ENCODE results near the gene MED9. TPM values are rescaled to one million over a fixed set of nuclear protein-coding genes. Genes with fewer than 3 reads are reported as not detected.
"Not testable (repeated sequence)": the region's sequence is repeated elsewhere in the genome, so short reads cannot be mapped to it uniquely, and the experiment has no call there.

Gene MED9, protein sequence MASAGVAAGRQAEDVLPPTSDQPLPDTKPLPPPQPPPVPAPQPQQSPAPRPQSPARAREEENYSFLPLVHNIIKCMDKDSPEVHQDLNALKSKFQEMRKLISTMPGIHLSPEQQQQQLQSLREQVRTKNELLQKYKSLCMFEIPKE
- polyA plus RNA-seq (ENCODE audit: insufficient read length in 3 of 3) = 10 to 100 TPM; 22.6 to 23.7 (median 23.3) TPM
- long read RNA-seq, donor 1, transcript MED9-201 (2 exons, 2,228 nt) = major isoform, 8 of 8 reads
- long read RNA-seq, donor 1, partial matches to known transcripts = 0 of 8 reads
- long read RNA-seq, donor 1, other reads (novel, unspliced or antisense) = 0 of 8 reads
- long read RNA-seq, donor 2, transcript MED9-201 (2 exons, 2,228 nt) = major isoform, 15 of 15 reads
- long read RNA-seq, donor 2, partial matches to known transcripts = 0 of 15 reads
- long read RNA-seq, donor 2, other reads (novel, unspliced or antisense) = 0 of 15 reads
- long read RNA-seq, donor 3, transcript MED9-201 (2 exons, 2,228 nt) = major isoform, 17 of 17 reads
- long read RNA-seq, donor 3, partial matches to known transcripts = 0 of 17 reads
- long read RNA-seq, donor 3, other reads (novel, unspliced or antisense) = 0 of 17 reads
- long read RNA-seq, donor 4, transcript MED9-201 (2 exons, 2,228 nt) = major isoform, 6 of 8 reads
- long read RNA-seq, donor 4, partial matches to known transcripts = 0 of 8 reads
- long read RNA-seq, donor 4, other reads (novel, unspliced or antisense) = 0 of 8 reads
- long read RNA-seq, donor 5, transcript MED9-201 (2 exons, 2,228 nt) = major isoform, 12 of 13 reads
- long read RNA-seq, donor 5, partial matches to known transcripts = 0 of 13 reads
- long read RNA-seq, donor 5, other reads (novel, unspliced or antisense) = 0 of 13 reads
- long read RNA-seq, donor 6, transcript MED9-201 (2 exons, 2,228 nt) = major isoform, 10 of 11 reads
- long read RNA-seq, donor 6, partial matches to known transcripts = 0 of 11 reads
- long read RNA-seq, donor 6, other reads (novel, unspliced or antisense) = 0 of 11 reads
- long read RNA-seq, donor 7, transcript MED9-201 (2 exons, 2,228 nt) = major isoform, 28 of 28 reads
- long read RNA-seq, donor 7, partial matches to known transcripts = 0 of 28 reads
- long read RNA-seq, donor 7, other reads (novel, unspliced or antisense) = 0 of 28 reads
- long read RNA-seq, donor 8, partial matches to known transcripts = 0 of 3 reads
- long read RNA-seq, donor 8, other reads (novel, unspliced or antisense) = 0 of 3 reads
- long read RNA-seq, donor 9, transcript MED9-201 (2 exons, 2,228 nt) = major isoform, 10 of 22 reads
- long read RNA-seq, donor 9, partial matches to known transcripts = 11 of 22 reads
- long read RNA-seq, donor 9, other reads (novel, unspliced or antisense) = 0 of 22 reads
- long read RNA-seq, donor 10, transcript MED9-201 (2 exons, 2,228 nt) = major isoform, 6 of 8 reads
- long read RNA-seq, donor 10, partial matches to known transcripts = 0 of 8 reads
- long read RNA-seq, donor 10, other reads (novel, unspliced or antisense) = 0 of 8 reads
- long read RNA-seq, donor 11, transcript MED9-201 (2 exons, 2,228 nt) = major isoform, 11 of 11 reads
- long read RNA-seq, donor 11, partial matches to known transcripts = 0 of 11 reads
- long read RNA-seq, donor 11, other reads (novel, unspliced or antisense) = 0 of 11 reads
- long read RNA-seq, donor 12, transcript MED9-201 (2 exons, 2,228 nt) = major isoform, 9 of 11 reads
- long read RNA-seq, donor 12, partial matches to known transcripts = 0 of 11 reads
- long read RNA-seq, donor 12, other reads (novel, unspliced or antisense) = 0 of 11 reads
- long read RNA-seq, donor 13, transcript MED9-201 (2 exons, 2,228 nt) = major isoform, 9 of 10 reads
- long read RNA-seq, donor 13, partial matches to known transcripts = 0 of 10 reads
- long read RNA-seq, donor 13, other reads (novel, unspliced or antisense) = 0 of 10 reads
- long read RNA-seq, donor 14 = 0 reads
- long read RNA-seq, donor 15 = 0 reads
- long read RNA-seq, donor 16, transcript MED9-201 (2 exons, 2,228 nt) = major isoform, 11 of 13 reads
- long read RNA-seq, donor 16, partial matches to known transcripts = 0 of 13 reads
- long read RNA-seq, donor 16, other reads (novel, unspliced or antisense) = 0 of 13 reads

DNA sequence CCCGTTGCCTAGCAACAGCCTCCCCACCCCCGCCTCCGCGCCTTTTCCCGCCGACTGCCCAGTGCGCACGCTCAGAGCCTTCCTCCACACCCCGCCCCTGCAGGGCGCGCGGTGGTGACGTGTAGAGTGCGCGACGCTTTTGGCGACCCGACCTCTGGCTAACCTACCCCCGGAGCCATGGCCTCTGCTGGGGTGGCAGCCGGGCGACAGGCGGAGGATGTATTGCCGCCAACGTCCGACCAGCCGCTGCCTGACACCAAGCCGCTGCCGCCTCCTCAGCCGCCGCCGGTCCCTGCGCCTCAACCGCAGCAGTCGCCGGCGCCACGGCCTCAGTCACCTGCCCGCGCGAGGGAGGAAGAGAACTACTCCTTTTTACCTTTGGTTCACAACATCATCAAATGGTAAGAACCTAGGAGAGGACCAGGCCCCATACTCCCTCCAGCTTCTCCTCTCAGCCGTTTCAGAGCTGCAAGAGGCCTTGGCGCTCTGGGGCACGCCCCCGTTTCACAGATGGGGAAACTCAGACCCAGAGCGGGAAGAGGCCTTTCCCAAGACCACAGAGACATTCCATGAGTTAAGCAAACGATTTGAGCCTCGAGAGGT lies at the start of gene MED9:
Gene MED9 (plus strand): TSS at position 136 of the 603 bp plus-strand sequence. CDS start 42 bp downstream, at position 178.
- DNase-seq = peak; percentile 91

- no peak for DNase-seq
Observed at GRCh38 chr17:17429222-17429621, 47.6 kb upstream of the MED9 start.

DNA sequence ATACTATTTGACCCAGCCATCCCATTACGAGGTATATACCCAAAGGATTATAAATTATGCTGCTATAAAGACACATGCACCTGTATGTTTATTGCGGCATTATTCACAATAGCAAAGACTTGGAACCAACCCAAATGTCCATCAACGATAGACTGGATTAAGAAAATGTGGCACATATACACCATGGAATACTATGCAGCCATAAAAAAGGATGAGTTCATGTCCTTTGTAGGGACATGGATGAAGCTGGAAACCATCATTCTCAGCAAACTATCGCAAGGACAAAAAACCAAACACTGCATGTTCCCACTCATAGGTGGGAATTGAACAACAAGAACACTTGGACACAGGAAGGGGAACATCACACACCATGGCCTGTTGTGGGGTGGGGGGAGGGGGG lies 45.9 kb upstream of the MED9 start:
- not testable (repeated sequence) for DNase-seq

DNA sequence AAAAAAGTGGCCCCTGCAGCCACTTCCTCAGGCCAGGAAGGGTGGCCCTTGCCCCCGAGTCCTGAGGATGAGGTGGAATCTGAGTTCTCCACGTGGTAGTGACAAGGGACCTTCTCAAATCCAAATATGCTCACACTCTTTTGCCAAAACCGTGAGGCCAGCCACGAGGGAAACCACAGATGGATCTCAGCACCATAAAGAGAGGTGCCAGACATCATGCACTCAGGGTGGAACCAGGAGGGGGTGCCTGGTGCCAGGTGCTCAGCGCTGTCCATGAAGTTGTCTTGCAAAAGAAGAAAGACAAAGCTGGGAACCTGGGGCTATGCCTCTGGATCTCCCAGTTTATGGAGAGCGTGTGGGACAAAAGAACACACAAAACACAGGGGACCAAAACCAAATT lies 45.2 kb upstream of the MED9 start:
- DNase-seq = no peak

- no peak for DNase-seq
Observed at GRCh38 chr17:17433000-17433703, 43.6 kb upstream of the MED9 start.

DNA sequence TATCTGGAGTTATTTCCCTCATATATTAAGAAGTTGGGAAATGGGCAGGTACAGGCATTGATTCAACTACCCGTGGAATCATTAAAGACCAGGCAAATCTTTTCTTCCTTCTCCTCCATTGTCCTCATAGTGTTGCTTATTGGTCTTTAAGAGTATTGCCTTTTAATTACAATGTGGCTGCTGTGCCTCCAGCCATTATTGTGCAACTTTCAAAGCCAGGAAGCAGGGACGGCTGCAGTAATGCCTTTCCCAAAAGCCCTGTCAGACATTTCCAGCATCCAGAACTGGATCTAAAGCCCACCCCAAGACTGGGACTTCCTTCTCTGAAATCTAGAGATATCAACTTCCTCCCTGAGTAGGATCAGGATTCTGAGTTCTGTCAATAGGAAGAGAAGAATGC lies 42.3 kb upstream of the MED9 start:
- no peak for DNase-seq

DNA sequence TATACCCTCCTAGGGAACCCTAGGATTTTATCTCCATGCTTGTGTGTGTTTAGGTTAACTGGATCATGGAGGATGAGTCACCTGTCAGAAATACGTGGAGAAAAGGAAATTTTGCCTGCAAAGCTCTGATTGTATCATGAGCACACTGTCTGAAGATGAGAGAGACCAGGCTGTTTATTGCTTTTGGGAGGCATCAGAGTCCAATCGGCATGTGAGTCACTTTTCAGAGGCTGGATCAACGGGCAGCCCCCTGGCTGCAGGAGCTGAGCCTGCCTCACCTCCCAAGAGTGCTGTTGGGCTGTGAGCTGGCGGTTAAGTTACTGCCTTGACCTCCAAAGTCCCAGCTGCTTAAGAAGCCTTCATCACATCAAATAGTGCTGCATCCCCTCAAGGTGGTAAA lies 41.5 kb upstream of the MED9 start:
- no peak for DNase-seq

- DNase-seq = no peak
Observed at GRCh38 chr17:17437461-17437860, 39.3 kb upstream of the MED9 start.

- DNase-seq = no peak
Observed at GRCh38 chr17:17437893-17438292, 38.9 kb upstream of the MED9 start.

DNA sequence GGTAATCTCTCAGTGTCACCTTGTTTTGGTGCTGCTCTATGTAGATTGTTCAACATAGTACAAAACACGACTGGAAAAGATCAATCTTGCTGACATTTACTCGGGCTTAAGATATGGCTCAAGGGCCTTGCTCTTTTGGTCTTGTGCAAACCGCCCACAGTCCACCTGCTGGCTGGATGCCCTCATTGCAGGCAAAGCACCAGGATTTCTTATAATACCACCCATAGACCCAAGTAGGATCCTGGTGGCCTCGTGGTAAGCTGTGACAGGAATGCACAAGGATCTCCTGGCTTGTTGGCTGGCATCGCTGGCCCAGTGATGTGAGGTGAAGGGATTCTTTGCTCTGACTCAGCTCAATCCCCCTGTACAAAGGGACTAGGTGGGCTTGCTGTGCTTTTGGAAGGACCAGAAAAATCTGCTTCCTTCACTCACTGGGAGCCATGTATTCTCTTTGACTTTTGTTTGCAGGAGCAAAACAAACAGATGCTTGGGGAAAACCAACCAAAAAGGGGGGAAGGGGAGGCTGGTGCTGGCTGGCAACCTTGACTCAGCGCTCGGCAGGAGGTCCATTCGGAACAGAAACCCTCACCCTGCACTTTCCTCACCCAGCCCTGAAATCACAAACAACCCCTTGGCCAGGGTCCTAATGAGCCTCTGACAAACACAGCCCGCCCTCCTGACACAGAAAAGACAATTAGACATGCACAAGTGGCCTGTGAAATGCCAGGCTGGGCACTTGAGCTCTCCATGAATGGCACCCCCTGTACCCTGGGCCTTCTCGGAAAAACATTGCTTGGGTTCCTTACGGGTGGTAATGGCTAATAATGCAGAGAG lies 36.6 kb upstream of the MED9 start:
- peak; percentile 40 for DNase-seq

DNA sequence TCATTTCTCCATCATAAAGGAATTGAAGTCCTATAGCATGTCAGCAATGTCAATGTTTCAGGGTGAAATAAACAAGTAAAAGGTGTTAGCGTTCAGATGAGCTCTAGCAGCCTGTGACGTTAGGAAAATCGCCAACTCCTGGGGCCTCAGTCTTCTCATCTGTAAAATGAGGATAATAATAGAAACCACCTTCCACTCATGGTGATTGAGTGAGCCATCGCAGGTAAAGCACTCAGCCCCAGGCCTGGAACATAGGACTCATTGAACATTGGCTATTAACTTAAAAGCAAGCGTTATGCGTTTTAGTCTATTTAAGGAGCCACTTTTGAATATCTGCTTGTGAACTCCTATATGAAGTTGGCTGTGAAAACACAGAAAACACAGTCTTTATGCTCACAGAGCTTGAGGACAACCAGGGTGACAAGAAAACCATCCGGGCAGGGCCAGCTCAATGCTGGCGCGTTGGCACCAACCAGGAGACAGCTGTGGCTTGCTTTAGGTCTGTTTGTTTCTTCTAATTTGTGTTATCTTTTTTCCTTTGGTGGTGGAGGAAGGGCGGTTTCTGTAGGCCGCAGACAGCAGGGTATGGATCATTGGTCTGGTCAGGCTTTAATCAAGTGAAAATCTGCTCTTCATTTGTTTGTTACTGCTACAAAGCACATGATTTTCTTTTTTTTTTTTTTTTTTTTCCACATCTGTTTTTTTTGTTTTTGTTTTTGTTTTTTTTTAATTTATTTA lies 35.7 kb upstream of the MED9 start:
- no peak for DNase-seq

GRCh38 chr17:17443173-17443572 lies 33.6 kb upstream of the MED9 start:
- DNase-seq = no peak

DNA sequence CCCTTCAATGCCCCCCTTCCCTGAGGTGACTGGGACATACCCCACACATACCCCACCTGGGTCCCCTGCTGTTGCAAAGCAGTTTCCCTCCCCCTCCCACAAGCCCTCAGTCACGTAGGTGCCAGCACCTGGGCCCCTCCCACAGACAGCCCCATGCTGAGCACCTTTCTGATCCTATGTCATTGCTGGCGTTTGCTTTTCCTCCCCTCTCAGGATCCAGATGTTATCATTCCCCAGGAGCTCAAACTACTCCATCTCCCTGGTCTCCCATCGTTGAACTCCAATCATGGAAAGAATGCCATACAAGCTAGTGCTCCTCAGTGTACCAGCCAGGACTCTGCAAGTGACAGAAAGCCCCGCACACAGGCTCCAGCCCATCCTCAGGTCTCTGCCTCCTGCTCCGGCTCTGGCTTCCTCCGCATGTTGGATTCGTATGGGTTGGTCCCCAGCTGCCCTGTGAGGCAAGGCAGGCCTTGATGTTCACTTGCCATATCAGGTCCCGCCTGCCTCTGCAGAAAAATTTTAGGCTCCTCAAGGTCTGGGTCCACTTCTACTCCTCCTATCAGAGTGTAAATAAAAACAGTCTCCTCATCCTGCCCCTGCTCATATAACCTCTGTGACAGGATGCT lies 31.4 kb upstream of the MED9 start:
- DNase-seq = no peak

DNA sequence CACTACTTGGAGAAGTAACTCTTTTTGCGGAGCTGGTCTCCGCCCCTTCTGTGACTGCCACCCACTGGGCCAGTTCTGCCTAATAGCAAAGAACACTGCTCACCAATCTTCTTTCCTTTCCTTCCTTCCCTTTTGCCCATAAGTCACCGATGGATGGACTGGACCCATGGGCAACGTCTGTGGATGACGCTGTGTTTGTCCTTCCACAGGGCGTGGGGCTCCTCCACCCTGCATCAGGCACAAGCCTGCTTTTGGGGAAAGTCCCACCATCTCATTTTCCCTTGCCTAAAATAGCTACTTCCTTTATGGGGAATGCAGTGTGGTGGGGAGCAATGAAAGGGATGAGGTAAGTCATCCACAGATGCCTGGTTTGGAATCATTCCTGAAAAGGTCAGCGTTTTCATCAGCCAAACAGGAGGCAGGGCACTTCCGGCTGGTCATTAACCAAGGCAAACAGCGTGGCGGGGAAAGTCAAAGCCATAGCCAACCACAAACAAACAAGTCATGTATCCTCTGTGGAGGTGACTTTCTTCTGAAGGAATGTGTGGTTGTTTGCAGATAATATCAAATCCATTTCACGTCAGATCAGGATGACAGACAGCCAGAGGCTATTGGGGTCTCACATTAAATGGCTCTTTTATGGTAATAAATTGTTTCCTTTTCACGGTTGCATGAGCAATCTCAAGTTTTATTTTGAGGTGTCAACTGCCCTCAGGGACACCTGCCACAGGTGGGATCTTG lies 30.7 kb upstream of the MED9 start:
- DNase-seq = peak; percentile 73

GRCh38 chr17:17446666-17447155 lies 30.1 kb upstream of the MED9 start:
- no peak for DNase-seq

- no peak for DNase-seq
Observed at GRCh38 chr17:17447264-17447663, 29.5 kb upstream of the MED9 start.
